Neural progenitor cell (in vitro differentiated cells): ENCODE measurements around the gene SYNDIG1. TPM values are rescaled to one million over a fixed set of nuclear protein-coding genes. Genes with fewer than 3 reads are reported as not detected.

Experiments used
- DNase-seq: peaks from one replicate; pipeline ENCODE4 v3.0.0-alpha.2; 2016; ENCODE audit warnings: low spot score
- H2AFZ ChIP-seq: fragments of 200-600 bp; sonication (generic); replicated peaks from 2 replicates; pipeline ENCODE4 v1.6.1; 2016; ENCODE audit warnings: antibody characterized with exemption
- H3F3A ChIP-seq: fragments of 200-600 bp; sonication (generic); 2 replicates; pipeline ENCODE4 v1.6.1; 2016; ENCODE audit warnings: antibody characterized with exemption, low read depth
- H3K27ac ChIP-seq: fragments of 200-600 bp; sonication (generic); 2 replicates; pipeline ENCODE4 v1.5.1; 2016; ENCODE audit warnings: mild to moderate bottlenecking
- H3K27me3 ChIP-seq: fragments of 200-600 bp; sonication (generic); 2 replicates; pipeline ENCODE4 v1.6.1; 2016; ENCODE audit warnings: mild to moderate bottlenecking, moderate library complexity
- H3K36me3 ChIP-seq: fragments of 200-600 bp; sonication (generic); 2 replicates; pipeline ENCODE4 v1.5.1; 2016
- H3K4me1 ChIP-seq: fragments of 200-600 bp; sonication (generic); 2 replicates; pipeline ENCODE4 v1.6.1; 2016; ENCODE audit warnings: mixed run types
- H3K4me2 ChIP-seq: fragments of 200-600 bp; sonication (generic); 2 replicates; pipeline ENCODE4 v1.6.1; 2016
- H3K4me3 ChIP-seq: fragments of 200-600 bp; sonication (generic); 2 replicates; pipeline ENCODE4 v1.5.1; 2016
- H3K79me2 ChIP-seq: fragments of 200-600 bp; sonication (generic); 2 replicates; pipeline ENCODE4 v1.6.1; 2016; ENCODE audit warnings: low read depth
- H3K9ac ChIP-seq: fragments of 200-600 bp; sonication (generic); 2 replicates; pipeline ENCODE4 v1.6.1; 2016
- H3K9me3 ChIP-seq: fragments of 200-600 bp; sonication (generic); 2 replicates; pipeline ENCODE4 v1.5.1; 2016; ENCODE audit warnings: low read depth
- H4K20me1 ChIP-seq: fragments of 200-600 bp; sonication (generic); 2 replicates; pipeline ENCODE4 v1.6.1; 2016; ENCODE audit warnings: low read depth
- H3K27ac Mint-ChIP-seq: 3 replicates; pipeline ENCODE4 v1.8.0; 2021; ENCODE audit warnings: mixed read lengths
- H3K27me3 Mint-ChIP-seq: 2 replicates; pipeline ENCODE4 v1.8.0; 2022; ENCODE audit warnings: low read depth, mild to moderate bottlenecking, inconsistent platforms, moderate library complexity, mixed read lengths; ENCODE audit not compliant: insufficient read depth
- H3K36me3 Mint-ChIP-seq: 3 replicates; pipeline ENCODE4 v1.8.0; 2021; ENCODE audit warnings: mixed read lengths
- H3K4me1 Mint-ChIP-seq: 3 replicates; pipeline ENCODE4 v1.8.0; 2021; ENCODE audit warnings: mixed read lengths
- H3K4me3 Mint-ChIP-seq: 3 replicates; pipeline ENCODE4 v1.8.0; 2021; ENCODE audit warnings: mild to moderate bottlenecking, moderate library complexity, mixed read lengths
- H3K9me3 Mint-ChIP-seq: 3 replicates; pipeline ENCODE4 v1.8.0; 2020; ENCODE audit warnings: mixed read lengths
- EZH2 ChIP-seq: fragments of 200-600 bp; sonication (generic); IDR thresholded peaks from 2 replicates; pipeline ENCODE4 v1.6.1; 2017; ENCODE audit warnings: antibody characterized with exemption, mild to moderate bottlenecking, moderate library complexity
- EZH2phosphoT487 ChIP-seq: fragments of 200-600 bp; sonication (generic); IDR thresholded peaks from 2 replicates; pipeline ENCODE4 v1.6.1; 2017; ENCODE audit warnings: antibody characterized with exemption
- total RNA-seq: library from RNA; depleted of rRNA; stranded (reverse); fragments of >200 nt; gene quantifications from 2 replicates; pipeline ENCODE4 v1.2.3, GENCODE V29; 2015; ENCODE audit warnings: low replicate concordance
- TF ChIP-seq, protein P1 (sequence below): fragments of 200-600 bp; sonication (generic); IDR thresholded peaks from 2 replicates; pipeline ENCODE4 v1.5.1; 2017; ENCODE audit warnings: antibody characterized with exemption, mild to moderate bottlenecking

SYNDIG1 gene
- total RNA-seq, 1 donor from 2014 or later, result 1.0 TPM

DNA sequence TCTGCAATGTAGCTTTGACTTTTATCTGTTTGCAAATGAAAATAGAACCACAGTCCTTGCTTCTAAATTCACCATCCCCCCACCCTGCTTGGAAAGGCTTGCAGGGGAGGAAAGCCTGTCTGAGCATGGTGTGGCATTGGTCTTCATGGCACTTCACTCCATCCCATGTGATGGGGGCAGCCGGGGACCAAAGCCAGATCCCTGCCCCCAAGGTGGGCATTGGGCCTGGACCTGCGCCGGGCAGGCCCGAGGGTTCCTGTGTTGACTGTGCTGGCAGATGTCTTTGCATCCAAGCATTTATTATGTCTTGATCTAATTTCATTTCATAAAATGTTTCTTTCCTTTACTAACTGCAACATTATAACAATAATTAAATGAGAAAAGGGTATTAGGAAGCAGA, 120.0 kb downstream of the SYNDIG1 start:
- no peak overlapping the region for H2AFZ ChIP-seq
- H3K9me3 ChIP-seq, result no peaks in the 10 kb centered on the region

DNA sequence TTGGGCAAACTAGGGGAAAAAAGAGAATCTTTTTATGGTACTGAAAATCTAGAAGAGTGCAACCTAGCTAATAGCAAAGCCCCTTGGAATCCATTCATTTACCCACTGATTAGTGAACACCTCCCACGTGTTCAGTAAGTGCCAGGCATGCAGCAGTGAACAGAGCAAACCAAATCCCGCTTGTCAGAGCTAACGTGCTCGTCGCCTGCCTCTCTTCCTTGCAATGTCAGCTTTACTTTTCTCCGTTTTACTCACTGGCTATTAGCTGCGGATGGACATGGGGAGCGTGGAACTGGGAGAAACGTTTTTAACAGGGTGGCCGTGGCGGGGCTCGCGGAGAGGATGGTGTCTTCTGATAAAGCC, 120.4 kb downstream of the SYNDIG1 start:
- Histone ChIP-seq H3K4me2 (no peak overlapping the region), H3K79me2 (no peaks in the 10 kb centered on the region), H3K27ac (no peak overlapping the region), H3F3A (no peaks in the 10 kb centered on the region), H3K27me3 (no peaks in the 10 kb centered on the region), H4K20me1 (no peaks in the 10 kb centered on the region), H3K9me3 (no peaks in the 10 kb centered on the region), H3K4me1 (no peaks in the 10 kb centered on the region), H2AFZ (no peak overlapping the region), H3K36me3 (no peaks in the 10 kb centered on the region), H3K9ac (no peak overlapping the region), H3K4me3 (no peak overlapping the region)
- TF ChIP-seq EZH2phosphoT487 (no peak), EZH2 (no peak)
- TF ChIP-seq, protein P1, sequence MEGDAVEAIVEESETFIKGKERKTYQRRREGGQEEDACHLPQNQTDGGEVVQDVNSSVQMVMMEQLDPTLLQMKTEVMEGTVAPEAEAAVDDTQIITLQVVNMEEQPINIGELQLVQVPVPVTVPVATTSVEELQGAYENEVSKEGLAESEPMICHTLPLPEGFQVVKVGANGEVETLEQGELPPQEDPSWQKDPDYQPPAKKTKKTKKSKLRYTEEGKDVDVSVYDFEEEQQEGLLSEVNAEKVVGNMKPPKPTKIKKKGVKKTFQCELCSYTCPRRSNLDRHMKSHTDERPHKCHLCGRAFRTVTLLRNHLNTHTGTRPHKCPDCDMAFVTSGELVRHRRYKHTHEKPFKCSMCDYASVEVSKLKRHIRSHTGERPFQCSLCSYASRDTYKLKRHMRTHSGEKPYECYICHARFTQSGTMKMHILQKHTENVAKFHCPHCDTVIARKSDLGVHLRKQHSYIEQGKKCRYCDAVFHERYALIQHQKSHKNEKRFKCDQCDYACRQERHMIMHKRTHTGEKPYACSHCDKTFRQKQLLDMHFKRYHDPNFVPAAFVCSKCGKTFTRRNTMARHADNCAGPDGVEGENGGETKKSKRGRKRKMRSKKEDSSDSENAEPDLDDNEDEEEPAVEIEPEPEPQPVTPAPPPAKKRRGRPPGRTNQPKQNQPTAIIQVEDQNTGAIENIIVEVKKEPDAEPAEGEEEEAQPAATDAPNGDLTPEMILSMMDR, result no peak
- no peak for DNase-seq
- H3K4me1 Mint-ChIP-seq, result peaks cover 5% of the 10 kb centered on the region
- no peaks in the 10 kb centered on the region for H3K27me3 Mint-ChIP-seq
- peak overlapping the region; percentile 65 for H3K27ac Mint-ChIP-seq
- peaks cover 2% of the 10 kb centered on the region for H3K9me3 Mint-ChIP-seq
- H3K36me3 Mint-ChIP-seq, result no peaks in the 10 kb centered on the region
- no peak overlapping the region for H3K4me3 Mint-ChIP-seq

More for the DNA sequence above, 120.0 kb downstream of the SYNDIG1 start:
- H3K9me3 Mint-ChIP-seq, result no peaks in the 10 kb centered on the region
- no peaks in the 10 kb centered on the region for H4K20me1 ChIP-seq
- H3K36me3 ChIP-seq, result no peaks in the 10 kb centered on the region
- TF ChIP-seq, protein P1, result no peak
- TF ChIP-seq EZH2phosphoT487 (no peak), EZH2 (no peak)
- H3K27ac ChIP-seq, result no peak overlapping the region
- peaks cover 5% of the 10 kb centered on the region for H3K4me1 Mint-ChIP-seq
- H3K4me3 ChIP-seq, result no peak overlapping the region
- H3F3A ChIP-seq, result no peaks in the 10 kb centered on the region
- H3K27me3 ChIP-seq, result no peaks in the 10 kb centered on the region
- no peaks in the 10 kb centered on the region for H3K79me2 ChIP-seq
- H3K9ac ChIP-seq, result no peak overlapping the region
- H3K27me3 Mint-ChIP-seq, result no peaks in the 10 kb centered on the region
- no peak overlapping the region for H3K27ac Mint-ChIP-seq
- H3K4me2 ChIP-seq, result no peak overlapping the region
- no peaks in the 10 kb centered on the region for H3K4me1 ChIP-seq
- no peaks in the 10 kb centered on the region for H3K36me3 Mint-ChIP-seq
- H3K4me3 Mint-ChIP-seq, result no peak overlapping the region
- no peak for DNase-seq

DNA sequence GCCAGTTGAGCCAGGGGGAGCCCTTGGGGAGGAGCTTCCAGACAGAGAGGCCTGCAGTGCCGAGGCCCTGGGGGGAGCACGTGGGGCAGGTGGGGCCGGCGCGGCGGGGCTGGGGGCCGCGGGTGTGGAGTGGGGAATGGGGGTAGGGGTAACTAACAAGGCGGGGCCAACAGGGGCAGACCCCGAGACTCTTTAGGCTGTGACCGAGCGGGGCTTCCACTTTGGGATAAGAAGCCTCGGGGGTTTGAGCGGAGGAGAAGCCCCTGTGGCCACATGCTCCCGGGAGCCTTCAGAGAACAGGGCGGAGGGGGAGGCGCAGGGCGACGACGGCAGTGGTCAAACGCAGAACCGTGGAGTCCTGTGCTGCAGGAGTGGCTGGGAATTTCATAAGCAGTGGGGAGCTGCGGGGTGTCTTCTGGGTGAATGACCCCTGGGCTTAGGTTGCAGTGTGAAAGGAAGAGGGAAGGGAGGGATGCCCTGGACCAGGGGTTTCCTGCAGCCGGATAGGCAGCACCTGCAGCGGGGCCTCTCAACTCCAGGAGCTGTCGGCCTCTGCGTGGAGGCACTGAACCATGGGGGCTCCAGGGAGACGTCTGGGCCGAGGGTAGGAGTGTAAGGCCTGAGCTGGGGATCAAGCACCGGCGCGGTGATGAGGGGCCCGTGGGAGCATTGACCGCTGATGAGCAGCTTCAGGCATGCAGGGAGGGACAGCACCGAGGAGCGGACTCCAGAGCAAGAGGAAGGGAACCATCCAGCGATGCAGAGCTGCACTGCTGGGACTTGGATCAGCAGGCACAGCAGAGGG, 121.0 kb downstream of the SYNDIG1 start:
- DNase-seq, result no peak
- Mint-ChIP-seq H3K4me3 (no peak overlapping the region), H3K9me3 (peaks cover 2% of the 10 kb centered on the region), H3K36me3 (no peaks in the 10 kb centered on the region), H3K27ac (no peak overlapping the region), H3K27me3 (no peaks in the 10 kb centered on the region), H3K4me1 (peaks cover 5% of the 10 kb centered on the region)
- no peaks in the 10 kb centered on the region for H4K20me1 ChIP-seq
- H3K9me3 ChIP-seq, result no peaks in the 10 kb centered on the region
- TF ChIP-seq EZH2 (no peak), EZH2phosphoT487 (no peak)
- TF ChIP-seq, protein P1, result no peak
- no peaks in the 10 kb centered on the region for H3F3A ChIP-seq
- H3K4me1 ChIP-seq, result no peaks in the 10 kb centered on the region
- no peak overlapping the region for H2AFZ ChIP-seq
- no peak overlapping the region for H3K9ac ChIP-seq
- no peak overlapping the region for H3K27ac ChIP-seq
- no peaks in the 10 kb centered on the region for H3K36me3 ChIP-seq
- H3K27me3 ChIP-seq, result no peaks in the 10 kb centered on the region
- H3K79me2 ChIP-seq, result no peaks in the 10 kb centered on the region
- no peak overlapping the region for H3K4me2 ChIP-seq
- H3K4me3 ChIP-seq, result no peak overlapping the region
